SK-N-SH (cell line): ENCODE data around the gene TRIM58. TPM values are rescaled to one million over a fixed set of nuclear protein-coding genes. Genes with fewer than 3 reads are reported as not detected.

Source experiments
- CTCF ChIA-PET: fragments of 300-600, 350-600 bp; formaldehyde crosslinking; extraction: SDS; loops from one replicate; lab custom pipeline; 2021; lab: Yijun Ruan, JAX
- POLR2A ChIA-PET: fragments of 350-600 bp; sonication (Branson Sonifier 250); formaldehyde crosslinking; extraction: SDS; loops from one replicate; lab custom pipeline; 2020; ENCODE audit warnings: antibody characterized with exemption, inconsistent platforms; lab: Yijun Ruan, JAX
- DNase-seq: peaks from one replicate; pipeline ENCODE4 v3.0.0; 2012
- H2AFZ ChIP-seq: fragments of 200-600 bp; sonication (generic); 2 replicates; pipeline ENCODE4 v1.8.1; 2016; ENCODE audit warnings: antibody characterized with exemption, mild to moderate bottlenecking, low read depth
- H3F3A ChIP-seq: fragments of 200-600 bp; sonication (generic); replicated peaks from 2 replicates; pipeline ENCODE3; 2016; ENCODE audit warnings: antibody characterized with exemption, mild to moderate bottlenecking; ENCODE audit not compliant: insufficient read depth
- H3K27ac ChIP-seq, 2 experiments: fragments of 200-500 bp in 1 of 2; fragments of 200-600 bp in 1 of 2; sonication (Bioruptor generic) in 1 of 2; sonication (generic), shearing (Covaris generic) in 1 of 2; 2 replicates each; pipeline versions ENCODE4 v1.5.1 to v1.6.1; 2014 to 2016; ENCODE audit warnings: low read depth in 2 of 2, inconsistent platforms in 1 of 2, low read length in 1 of 2, mild to moderate bottlenecking in 1 of 2, mixed read lengths in 1 of 2
- H3K27me3 ChIP-seq: fragments of 200-600 bp; sonication (generic), shearing (Covaris generic); 2 replicates; pipeline ENCODE4 v1.6.1; 2016; ENCODE audit warnings: mixed run types; ENCODE audit not compliant: insufficient read depth
- H3K36me3 ChIP-seq, 2 experiments: fragments of 200-500 bp in 1 of 2; fragments of 200-600 bp in 1 of 2; sonication (Bioruptor generic) in 1 of 2; sonication (generic) in 1 of 2; replicated peaks in 1 of 2; 2 replicates each; pipeline versions ENCODE3 to v1.5.1; 2014 to 2016; ENCODE audit warnings: low read length in 1 of 2, mild to moderate bottlenecking in 1 of 2; ENCODE audit not compliant: insufficient read depth in 2 of 2, control insufficient read depth in 1 of 2
- H3K4me1 ChIP-seq, 2 experiments: fragments of 200-500 bp in 1 of 2; fragments of 200-600 bp in 1 of 2; sonication (Bioruptor generic) in 1 of 2; sonication (generic), shearing (Covaris generic) in 1 of 2; 2 replicates each; pipeline versions ENCODE4 v1.5.1 to v1.6.1; 2014 to 2016; ENCODE audit warnings: low read depth in 1 of 2, low read length in 1 of 2, mixed run types in 1 of 2; ENCODE audit not compliant: insufficient read depth in 2 of 2, control insufficient read depth in 1 of 2
- H3K4me2 ChIP-seq: fragments of 200-600 bp; sonication (generic), shearing (Covaris generic); 2 replicates; pipeline ENCODE4 v1.6.1; 2017; ENCODE audit warnings: mixed run types
- H3K4me3 ChIP-seq, 2 experiments: fragments of 200-500 bp in 1 of 2; fragments of 200-600 bp in 1 of 2; sonication (Bioruptor generic) in 1 of 2; sonication (generic), shearing (Covaris generic) in 1 of 2; 2 replicates each; pipeline versions ENCODE4 v1.5.1 to v1.8.1; 2014 to 2016; ENCODE audit warnings: low read depth in 2 of 2, inconsistent platforms in 1 of 2, low read length in 1 of 2, mild to moderate bottlenecking in 1 of 2, mixed read lengths in 1 of 2, moderate library complexity in 1 of 2
- H3K79me2 ChIP-seq: fragments of 200-600 bp; sonication (generic); 2 replicates; pipeline ENCODE4 v1.8.1; 2017; ENCODE audit warnings: mild to moderate bottlenecking; ENCODE audit not compliant: insufficient read depth
- H3K9ac ChIP-seq: fragments of 200-600 bp; sonication (generic); 2 replicates; pipeline ENCODE4 v1.6.1; 2017; ENCODE audit warnings: mixed run types
- H3K9me2 ChIP-seq: fragments of 200-600 bp; sonication (generic); 2 replicates; pipeline ENCODE4 v1.6.1; 2017; ENCODE audit warnings: mixed run types
- H3K9me3 ChIP-seq: fragments of 200-600 bp; sonication (generic); 2 replicates; pipeline ENCODE4 v1.6.1; 2017; ENCODE audit warnings: mixed run types, mild to moderate bottlenecking, moderate library complexity
- H4K20me1 ChIP-seq: fragments of 200-600 bp; sonication (generic); 2 replicates; pipeline ENCODE4 v1.6.1; 2017; ENCODE audit warnings: mild to moderate bottlenecking, mixed run types; ENCODE audit not compliant: insufficient read depth
- CHD2 ChIP-seq: fragments of 150-350 bp; IDR thresholded peaks from 2 replicates; pipeline ENCODE4 v1.6.1; 2018; ENCODE audit warnings: low read length; ENCODE audit not compliant: partially characterized antibody
- EP300 ChIP-seq, 2 experiments: IDR thresholded peaks; 2 replicates each; pipeline versions ENCODE4 v1.4.0 to v1.6.1; 2012; ENCODE audit warnings: borderline replicate concordance in 1 of 2, low read depth in 1 of 2, low read length in 1 of 2
- EZH2phosphoT487 ChIP-seq: fragments of 200-600 bp; sonication (generic); IDR thresholded peaks from 2 replicates; pipeline ENCODE4 v1.6.1; 2017; ENCODE audit warnings: low read depth, mixed run types, mild to moderate bottlenecking, antibody characterized with exemption, moderate library complexity, borderline replicate concordance
- FOXM1 ChIP-seq: IDR thresholded peaks from 2 replicates; pipeline ENCODE4 v1.4.0; 2012; ENCODE audit warnings: low read depth, mild to moderate bottlenecking
- GABPA ChIP-seq: IDR thresholded peaks from 2 replicates; pipeline ENCODE4 v1.4.0; 2012; ENCODE audit warnings: low read depth, mild to moderate bottlenecking
- GATA2 ChIP-seq: sonication (generic); formaldehyde crosslinking; IDR thresholded peaks from 2 replicates; pipeline ENCODE4 v1.5.0; 2020; ENCODE audit warnings: mild to moderate bottlenecking, missing genetic modification reagents
- JUND ChIP-seq: IDR thresholded peaks from 2 replicates; pipeline ENCODE4 v1.4.0; 2012
- MEF2A ChIP-seq: IDR thresholded peaks from 2 replicates; pipeline ENCODE4 v1.4.0; 2012; ENCODE audit warnings: low read depth, borderline replicate concordance
- NFIC ChIP-seq: IDR thresholded peaks from 2 replicates; pipeline ENCODE4 v1.4.0; 2012; ENCODE audit warnings: borderline replicate concordance
- NRF1 ChIP-seq: IDR thresholded peaks from 2 replicates; pipeline ENCODE4 v1.6.1; 2012; ENCODE audit warnings: low read depth, mild to moderate bottlenecking, low read length
- RAD21 ChIP-seq: IDR thresholded peaks from 2 replicates; pipeline ENCODE4 v1.6.1; 2012; ENCODE audit warnings: mild to moderate bottlenecking, low read length
- RCOR1 ChIP-seq: fragments of 150-350 bp; IDR thresholded peaks from 2 replicates; pipeline ENCODE4 v1.6.1; 2017; ENCODE audit warnings: antibody characterized with exemption, low read length
- RFX5 ChIP-seq: IDR thresholded peaks from 2 replicates; pipeline ENCODE4 v1.6.1; 2012; ENCODE audit warnings: mild to moderate bottlenecking, improper control_type of control experiment, low read length
- SIN3A ChIP-seq: IDR thresholded peaks from 2 replicates; pipeline ENCODE4 v1.6.1; 2012; ENCODE audit warnings: low read depth, mild to moderate bottlenecking, low read length, moderate library complexity, borderline replicate concordance
- TCF12 ChIP-seq: IDR thresholded peaks from 2 replicates; pipeline ENCODE4 v1.4.0; 2012
- USF2 ChIP-seq: fragments of 150-350 bp; IDR thresholded peaks from 2 replicates; pipeline ENCODE4 v1.6.1; 2017; ENCODE audit warnings: antibody characterized with exemption, low read length, low read depth, borderline replicate concordance
- YY1 ChIP-seq: IDR thresholded peaks from 2 replicates; pipeline ENCODE4 v1.4.0; 2012; ENCODE audit warnings: low read depth, mild to moderate bottlenecking
- ZBTB33 ChIP-seq: IDR thresholded peaks from 2 replicates; pipeline ENCODE4 v1.4.0; 2012; ENCODE audit warnings: low read depth, borderline replicate concordance
- WGBS: methylation state at CpG from one replicate; pipeline ENCODE4 v1.1.6; 2017; ENCODE audit warnings: low lambda C conversion rate; 5-methylcytosine and 5-hydroxymethylcytosine counted together
- polyA plus RNA-seq, 3 experiments: library from polyadenylated mRNA; depleted of rRNA; stranded (reverse); fragments of >200 nt; gene quantifications; 2 replicates each; pipeline ENCODE4 v1.2.3, GENCODE V29; 2012
- TF ChIP-seq, protein P1 (sequence below): IDR thresholded peaks from 2 replicates; pipeline ENCODE4 v1.4.0; 2012; ENCODE audit warnings: low read depth
- TF ChIP-seq, protein P2 (sequence below): fragments of 200-600 bp; sonication (generic); IDR thresholded peaks from 2 replicates; pipeline ENCODE4 v1.6.1; 2017; ENCODE audit warnings: antibody characterized with exemption, mild to moderate bottlenecking, moderate library complexity

TRIM58 gene
- polyA plus RNA-seq, 1 of the 3 experiments (the other 2 are of a cell fraction): 0.35 TPM

- Histone ChIP-seq H3K4me1 (no peaks in the 10 kb centered on the region), H3K36me3 (no peaks in the 10 kb centered on the region), H4K20me1 (no peaks in the 10 kb centered on the region), H3K4me2 (no peak overlapping the region), H3K79me2 (no peaks in the 10 kb centered on the region), H2AFZ (no peak overlapping the region), H3F3A (no peaks in the 10 kb centered on the region), H3K27ac (no peak overlapping the region), H3K4me3 (no peak overlapping the region), H3K9me2 (no peaks in the 10 kb centered on the region), H3K9me3 (no peaks in the 10 kb centered on the region), H3K9ac (no peak overlapping the region), H3K27me3 (no peaks in the 10 kb centered on the region; the same call in 1 of the 2 replicates)
- 2% methylated on average over 6 of the region's 6 CpGs for WGBS
- TF ChIP-seq EZH2phosphoT487 (no peak), CHD2 (no peak), SIN3A (no peak), NRF1 (no peak), NFIC (no peak), TCF12 (no peak), FOXM1 (no peak), RAD21 (no peak), RCOR1 (no peak), GATA2 (no peak), MEF2A (no peak), RFX5 (no peak), GABPA (no peak), YY1 (no peak), EP300 (IDR thresholded peaks at IDR 0.05; ENCODE audit: borderline replicate concordance in 1 of 2, low read depth in 1 of 2, low read length in 1 of 2) (no peak), JUND (no peak), ZBTB33 (no peak), USF2 (no peak)
- TF ChIP-seq, protein P1, sequence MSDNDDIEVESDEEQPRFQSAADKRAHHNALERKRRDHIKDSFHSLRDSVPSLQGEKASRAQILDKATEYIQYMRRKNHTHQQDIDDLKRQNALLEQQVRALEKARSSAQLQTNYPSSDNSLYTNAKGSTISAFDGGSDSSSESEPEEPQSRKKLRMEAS: no peak
- TF ChIP-seq, protein P2, sequence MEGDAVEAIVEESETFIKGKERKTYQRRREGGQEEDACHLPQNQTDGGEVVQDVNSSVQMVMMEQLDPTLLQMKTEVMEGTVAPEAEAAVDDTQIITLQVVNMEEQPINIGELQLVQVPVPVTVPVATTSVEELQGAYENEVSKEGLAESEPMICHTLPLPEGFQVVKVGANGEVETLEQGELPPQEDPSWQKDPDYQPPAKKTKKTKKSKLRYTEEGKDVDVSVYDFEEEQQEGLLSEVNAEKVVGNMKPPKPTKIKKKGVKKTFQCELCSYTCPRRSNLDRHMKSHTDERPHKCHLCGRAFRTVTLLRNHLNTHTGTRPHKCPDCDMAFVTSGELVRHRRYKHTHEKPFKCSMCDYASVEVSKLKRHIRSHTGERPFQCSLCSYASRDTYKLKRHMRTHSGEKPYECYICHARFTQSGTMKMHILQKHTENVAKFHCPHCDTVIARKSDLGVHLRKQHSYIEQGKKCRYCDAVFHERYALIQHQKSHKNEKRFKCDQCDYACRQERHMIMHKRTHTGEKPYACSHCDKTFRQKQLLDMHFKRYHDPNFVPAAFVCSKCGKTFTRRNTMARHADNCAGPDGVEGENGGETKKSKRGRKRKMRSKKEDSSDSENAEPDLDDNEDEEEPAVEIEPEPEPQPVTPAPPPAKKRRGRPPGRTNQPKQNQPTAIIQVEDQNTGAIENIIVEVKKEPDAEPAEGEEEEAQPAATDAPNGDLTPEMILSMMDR: no peak
- CTCF ChIA-PET: no interaction called here
- POLR2A ChIA-PET: no interaction called here
- no peak for DNase-seq
These were observed 23.4 kb upstream of the TRIM58 start for GRCh38 chr1:247833601-247834000.
